Neural crest cell (in vitro differentiated cells): ENCODE measurements around the gene ZNF613. TPM values are rescaled to one million over a fixed set of nuclear protein-coding genes. Genes with fewer than 3 reads are reported as not detected.

ENCODE experiments used
- DNase-seq: peaks from one replicate; pipeline ENCODE4 v3.0.0; 2021; ENCODE audit warnings: low read depth, mixed read lengths, low spot score
- H3K27ac Mint-ChIP-seq: one replicate; pipeline ENCODE4 v1.8.0; 2021; ENCODE audit warnings: mild to moderate bottlenecking, mixed read lengths; ENCODE audit not compliant: unreplicated experiment
- H3K27me3 Mint-ChIP-seq: 2 replicates; pipeline ENCODE4 v1.8.0; 2021; ENCODE audit warnings: low read depth, mild to moderate bottlenecking, mixed read lengths
- H3K36me3 Mint-ChIP-seq: 2 replicates; pipeline ENCODE4 v1.8.0; 2021; ENCODE audit warnings: low read depth, mild to moderate bottlenecking, mixed read lengths
- H3K4me1 Mint-ChIP-seq: 2 replicates; pipeline ENCODE4 v1.8.0; 2021; ENCODE audit warnings: mixed read lengths
- H3K4me3 Mint-ChIP-seq: one replicate; pipeline ENCODE4 v1.8.0; 2021; ENCODE audit warnings: mild to moderate bottlenecking, mixed read lengths
- H3K9me3 Mint-ChIP-seq: 2 replicates; pipeline ENCODE4 v1.8.0; 2021; ENCODE audit warnings: mixed read lengths
- CTCF ChIP-seq: fragments of 200-600 bp; sonication (generic); conservative IDR thresholded peaks from 2 replicates; pipeline ENCODE4 v1.5.0; 2021; ENCODE audit warnings: antibody characterized with exemption, mild to moderate bottlenecking
- total RNA-seq: library from RNA; stranded (reverse); gene quantifications from 2 replicates; pipeline ENCODE4 v1.2.1, GENCODE V29; 2021

ZNF613 gene
- total RNA-seq, 1 donor from 2014 or later = 6.3 TPM

GRCh38 chr19:51927859-51928258, 587 bp downstream of the ZNF613 start:
- DNase-seq = no peak
- H3K27ac Mint-ChIP-seq = peak overlapping the region; percentile 99
- peak overlapping the region; percentile 100 for H3K4me3 Mint-ChIP-seq
- TF ChIP-seq CTCF = no peak
- peaks cover 30% of the 10 kb centered on the region for H3K9me3 Mint-ChIP-seq
- peaks cover 20% of the 10 kb centered on the region for H3K4me1 Mint-ChIP-seq
- H3K36me3 Mint-ChIP-seq = peaks cover 50% of the 10 kb centered on the region
- H3K27me3 Mint-ChIP-seq = peaks cover 2% of the 10 kb centered on the region

GRCh38 chr19:51931921-51932320, 4.6 kb downstream of the ZNF613 start:
- Mint-ChIP-seq H3K27me3 (no peaks in the 10 kb centered on the region), H3K27ac (no peak overlapping the region), H3K36me3 (peaks cover 66% of the 10 kb centered on the region), H3K4me1 (peaks cover 15% of the 10 kb centered on the region), H3K9me3 (peaks cover 16% of the 10 kb centered on the region), H3K4me3 (no peak overlapping the region)
- no peak for DNase-seq
- TF ChIP-seq CTCF = no peak

GRCh38 chr19:51938936-51939335, 11.7 kb downstream of the ZNF613 start:
- H3K4me1 Mint-ChIP-seq = no peaks in the 10 kb centered on the region
- H3K9me3 Mint-ChIP-seq = peaks cover 23% of the 10 kb centered on the region
- no peak overlapping the region for H3K27ac Mint-ChIP-seq
- no peaks in the 10 kb centered on the region for H3K27me3 Mint-ChIP-seq
- H3K36me3 Mint-ChIP-seq = peaks cover 86% of the 10 kb centered on the region
- TF ChIP-seq CTCF = no peak
- no peak for DNase-seq
- no peak overlapping the region for H3K4me3 Mint-ChIP-seq

- DNase-seq = no peak
- Mint-ChIP-seq H3K27me3 (no peaks in the 10 kb centered on the region), H3K9me3 (peaks cover 43% of the 10 kb centered on the region), H3K27ac (no peak overlapping the region), H3K4me1 (no peaks in the 10 kb centered on the region), H3K36me3 (peaks cover 84% of the 10 kb centered on the region), H3K4me3 (no peak overlapping the region)
- TF ChIP-seq CTCF = no peak
Measured at GRCh38 chr19:51944798-51945552, 17.7 kb downstream of the ZNF613 start.

GRCh38 chr19:51946602-51947001, 19.3 kb downstream of the ZNF613 start:
- Mint-ChIP-seq H3K4me3 (no peak overlapping the region), H3K27ac (no peak overlapping the region), H3K9me3 (peaks cover 41% of the 10 kb centered on the region), H3K4me1 (no peaks in the 10 kb centered on the region), H3K27me3 (no peaks in the 10 kb centered on the region), H3K36me3 (peaks cover 77% of the 10 kb centered on the region)
- DNase-seq = no peak
- TF ChIP-seq CTCF = no peak
